K562 (cell line): ENCODE measurements around the gene FAM83B. TPM values are rescaled to one million over a fixed set of nuclear protein-coding genes. Genes with fewer than 3 reads are reported as not detected.

Experiments used
- ATAC-seq: fragments of 200-7000 bp; cut with Tn5 transposase; 3 replicates; pipeline ENCODE4 v1.9.1; 2020; ENCODE audit warnings: moderate library complexity
- BruUV-seq: library from RNA; stranded (reverse); fragments of 400-500 nt; replicated peaks from 2 replicates; lab custom pipeline; 2021; lab: Mats Ljungman, UMichigan
- CTCF ChIA-PET: fragments of 300-600 bp; formaldehyde crosslinking; extraction: SDS; loops from one replicate; lab custom pipeline; 2021; ENCODE audit warnings: low intra/inter-chr PET ratio; lab: Yijun Ruan, JAX
- POLR2A ChIA-PET: fragments of 300-600, 350-650 bp; sonication (Branson Sonifier 250); formaldehyde crosslinking; extraction: SDS; loops from one replicate; lab custom pipeline; 2021; ENCODE audit warnings: antibody characterized with exemption, inconsistent platforms; lab: Yijun Ruan, JAX
- DNase-seq, 4 experiments: peaks; one replicate each; pipeline versions ENCODE4 v3.0.0 to v3.0.0-alpha.2; 2011 to 2018; ENCODE audit warnings: low spot score in 3 of 4, mixed read lengths in 3 of 4; ENCODE audit errors: extremely low read depth in 1 of 4
- FAIRE-seq: peaks from 2 replicates; lab custom pipeline; 2011; peaks lifted over from hg19 to GRCh38; lab: Jason Lieb, UNC
- H2AFZ ChIP-seq: 2 replicates; pipeline ENCODE4 v1.6.0; 2011; ENCODE audit warnings: low read depth, low read length, control low read depth, inconsistent platforms
- H3K27ac ChIP-seq: fragments of 200-600 bp; 3 replicates; pipeline ENCODE4 v1.8.0; 2011; ENCODE audit warnings: low read depth, mild to moderate bottlenecking, control low read depth, inconsistent platforms, low read length, moderate library complexity, mixed read lengths; ENCODE audit errors: extremely low read depth
- H3K27me3 ChIP-seq, 2 experiments: fragments of 300-600 bp in 1 of 2; 2 replicates in 1 of 2; 3 replicates in 1 of 2; pipeline versions ENCODE4 v1.6.0 to v1.8.0; 2011; ENCODE audit warnings: inconsistent platforms in 2 of 2, low read length in 2 of 2, mild to moderate bottlenecking in 1 of 2, mixed read lengths in 1 of 2, moderate library complexity in 1 of 2; ENCODE audit not compliant: control insufficient read depth in 2 of 2, insufficient read depth in 2 of 2
- H3K36me3 ChIP-seq: fragments of 300-600 bp; 3 replicates; pipeline ENCODE4 v1.8.0; 2011; ENCODE audit warnings: mild to moderate bottlenecking, low read length, inconsistent platforms; ENCODE audit not compliant: control insufficient read depth, insufficient read depth
- H3K4me1 ChIP-seq, 2 experiments: fragments of 200-600 bp in 1 of 2; replicated peaks in 1 of 2; 2 replicates in 1 of 2; 3 replicates in 1 of 2; pipeline versions ENCODE4 v1.5.1 to v1.8.0; 2011; ENCODE audit warnings: inconsistent platforms in 2 of 2, low read length in 2 of 2, mild to moderate bottlenecking in 1 of 2, mixed read lengths in 1 of 2, moderate library complexity in 1 of 2; ENCODE audit not compliant: control insufficient read depth in 2 of 2, insufficient read depth in 2 of 2
- H3K4me2 ChIP-seq: 2 replicates; pipeline ENCODE4 v1.6.1; 2011; ENCODE audit warnings: low read length, control low read depth, inconsistent platforms, mixed read lengths; ENCODE audit not compliant: insufficient read depth
- H3K4me3 ChIP-seq: fragments of 200-600 bp; sonication (generic), shearing (Covaris generic); 2 replicates; pipeline ENCODE4 v1.5.1; 2016; ENCODE audit warnings: control low read depth, inconsistent platforms
- H3K79me2 ChIP-seq: fragments of 200-600 bp; 3 replicates; pipeline ENCODE4 v1.8.0; 2011; ENCODE audit warnings: low read length, inconsistent platforms; ENCODE audit not compliant: control insufficient read depth, insufficient read depth
- H3K9ac ChIP-seq, 2 experiments: 2 replicates each; pipeline versions ENCODE4 v1.6.0 to v1.6.1; 2011; ENCODE audit warnings: low read depth in 2 of 2, low read length in 2 of 2, control low read depth in 1 of 2, inconsistent platforms in 1 of 2, mild to moderate bottlenecking in 1 of 2, mixed read lengths in 1 of 2; ENCODE audit not compliant: insufficient read depth in 1 of 2
- H3K9me1 ChIP-seq: one replicate; pipeline ENCODE4 v1.6.0; 2011; ENCODE audit warnings: inconsistent platforms, mild to moderate bottlenecking, low read length, moderate library complexity; ENCODE audit not compliant: control insufficient read depth, insufficient read depth
- H3K9me3 ChIP-seq: replicated peaks from 2 replicates; pipeline ENCODE4 v1.5.1; 2011; ENCODE audit warnings: low read depth, low read length, inconsistent platforms; ENCODE audit not compliant: control insufficient read depth, insufficient read depth
- H4K20me1 ChIP-seq: replicated peaks from 2 replicates; pipeline ENCODE4 v1.6.1; 2011; ENCODE audit warnings: low read length, inconsistent platforms, mixed read lengths; ENCODE audit not compliant: control insufficient read depth, insufficient read depth
- CREB3L1 ChIP-seq: fragments of 450-650 bp; IDR thresholded peaks from 2 replicates; pipeline ENCODE4 v1.6.1; 2014; ENCODE audit warnings: low read depth, mild to moderate bottlenecking, moderate library complexity, borderline replicate concordance
- DEAF1 ChIP-seq: fragments of 450-650 bp; formaldehyde crosslinking; IDR thresholded peaks from 2 replicates; pipeline ENCODE4 v1.4.0; 2020; ENCODE audit warnings: mild to moderate bottlenecking, moderate library complexity
- FOS ChIP-seq: IDR thresholded peaks from 3 replicates; pipeline ENCODE4 v1.6.1; 2011; ENCODE audit not compliant: insufficient read length; ENCODE audit errors: extremely low read depth
- GATAD2B ChIP-seq: fragments of 450-650 bp; IDR thresholded peaks from 2 replicates; pipeline ENCODE4 v1.6.1; 2017; ENCODE audit warnings: mild to moderate bottlenecking, borderline replicate concordance
- GTF2E2 ChIP-seq: fragments of 200-800 bp; sonication (Bioruptor generic); IDR thresholded peaks from 2 replicates; pipeline ENCODE4 v1.6.1; 2016; ENCODE audit warnings: missing genetic modification characterization, missing compliant biosample characterization
- MCM7 ChIP-seq, 2 experiments: fragments of 450-650 bp; IDR thresholded peaks; 2 replicates each; pipeline ENCODE4 v1.6.1; 2016 to 2018
- MED1 ChIP-seq: sonication (generic); formaldehyde crosslinking; IDR thresholded peaks from 2 replicates; pipeline ENCODE4 v1.8.1; 2023; ENCODE audit warnings: missing genetic modification reagents, borderline replicate concordance
- MLX ChIP-seq, 2 experiments: fragments of 450-650 bp in 1 of 2; sonication (generic) in 1 of 2; formaldehyde crosslinking; conservative IDR thresholded peaks; 2 replicates each; pipeline versions ENCODE4 v1.4.0 to v1.8.1; 2020 to 2022; ENCODE audit warnings: mild to moderate bottlenecking in 1 of 2, missing genetic modification reagents in 1 of 2
- OTX1 ChIP-seq: fragments of 450-650 bp; formaldehyde crosslinking; IDR thresholded peaks from 2 replicates; pipeline ENCODE4 v1.4.0; 2022; ENCODE audit warnings: mild to moderate bottlenecking
- PBX2 ChIP-seq, 2 experiments: IDR thresholded peaks in 1 of 2; conservative IDR thresholded peaks in 1 of 2; 2 replicates each; pipeline ENCODE4 v1.6.1; 2016; ENCODE audit warnings: low read depth in 2 of 2, mild to moderate bottlenecking in 1 of 2, missing compliant biosample characterization in 1 of 2, missing genetic modification characterization in 1 of 2, moderate library complexity in 1 of 2
- PHB ChIP-seq: fragments of 250-450 bp; sonication (Bioruptor Pico); IDR thresholded peaks from 2 replicates; pipeline ENCODE4 v1.5.0; 2021
- SAP30 ChIP-seq: fragments of 200-600 bp; sonication (generic); IDR thresholded peaks from 2 replicates; pipeline ENCODE4 v1.6.1; 2012; ENCODE audit warnings: borderline replicate concordance, low read depth, mild to moderate bottlenecking, moderate library complexity, low read length, control low read depth, inconsistent platforms; ENCODE audit not compliant: insufficient read depth, poor library complexity, severe bottlenecking
- THRAP3 ChIP-seq: fragments of 450-650 bp; IDR thresholded peaks from 2 replicates; pipeline ENCODE4 v1.6.1; 2016; ENCODE audit warnings: mild to moderate bottlenecking, inconsistent platforms, borderline replicate concordance
- ZBTB8A ChIP-seq: fragments of 450-650 bp; IDR thresholded peaks from 2 replicates; pipeline ENCODE4 v1.6.1; 2018; ENCODE audit warnings: mild to moderate bottlenecking, moderate library complexity; ENCODE audit not compliant: partially characterized antibody
- ZSCAN29 ChIP-seq: fragments of 450-650 bp; IDR thresholded peaks from 2 replicates; pipeline ENCODE4 v1.6.1; 2017
- WGBS: fragments of 100-300 bp; shearing (Covaris generic); methylation state at CpG from one replicate; pipeline ENCODE4 v1.1.6; 2016; ENCODE audit warnings: low coverage, mixed read lengths; ENCODE audit not compliant: insufficient coverage; ENCODE audit errors: missing lambda C conversion rate; 5-methylcytosine and 5-hydroxymethylcytosine counted together
- in situ Hi-C: fragments of 300-500 bp; cut with MboI; formaldehyde crosslinking; loops from 4 replicates; pipeline ENCODE4 v1.15.0; 2018; ENCODE audit warnings: inconsistent platforms, mixed read lengths
- intact Hi-C: fragments of 100-400 bp; cut with micrococcal nuclease; formaldehyde crosslinking; loops from 2 replicates; pipeline ENCODE4 v1.14.2; 2022
- polyA plus RNA-seq, 8 experiments: library from polyadenylated mRNA; depleted of rRNA in 4 of 8; stranded (reverse) in 5 of 8; unstranded in 3 of 8; fragments of >200 nt; fragmentation: Nextera tagmentation in 2 of 8; fragmentation: Illumina TruSeq in 1 of 8; extraction: Ambion mirVana in 2 of 8; extraction: Trizol in 1 of 8; gene quantifications; 2 replicates each; pipeline versions ENCODE4 v1.2.1 to v1.2.3, GENCODE V29; 2011 to 2014; ENCODE audit warnings: inconsistent platforms in 1 of 8, missing spikeins in 1 of 8
- total RNA-seq, 7 experiments: library from RNA; depleted of rRNA in 6 of 7; stranded (reverse); fragments of >200 nt in 6 of 7; fragmentation: Illumina TruSeq in 2 of 7; extraction: Trizol in 2 of 7; gene quantifications; 2 replicates each; pipeline versions ENCODE4 v1.2.1 to v1.2.3, GENCODE V29; 2011 to 2021; ENCODE audit warnings: low replicate concordance in 1 of 7

Gene FAM83B
- total and polyA plus RNA-seq, 9 of the 15 experiments (the other 6 are each of a cell fraction or from before 2014, with no cell fraction given): not detected

- FAIRE-seq (no peak), DNase-seq (no peak), ATAC-seq (no peak)
- POLR2A ChIA-PET: no interaction called here
- no peak overlapping the region for H3K9ac ChIP-seq
- WGBS: 5% methylated on average over 4 of the region's 4 CpGs
- no peaks in the 10 kb centered on the region for H3K4me1 ChIP-seq
- TF ChIP-seq DEAF1 (CRISPR knock-in tag): no peak
- TF ChIP-seq PBX2 (CRISPR knock-in tag; IDR thresholded peaks at IDR 0.05; ENCODE audit: low read depth): no peak
- no peak for TF ChIP-seq PBX2 (tag; conservative IDR thresholded peaks at IDR 0.05; ENCODE audit: low read depth)
- no peak for TF ChIP-seq PHB (CRISPR knock-in tag)
- no peak for TF ChIP-seq CREB3L1
- TF ChIP-seq SAP30: no peak
- TF ChIP-seq GTF2E2 (tag): no peak
- TF ChIP-seq ZBTB8A: no peak
- no peak for TF ChIP-seq GATAD2B
- TF ChIP-seq ZSCAN29: no peak
- no peak for TF ChIP-seq FOS
- no peak for TF ChIP-seq MLX (CRISPR knock-in tag; conservative IDR thresholded peaks at IDR 0.05)
- TF ChIP-seq OTX1 (CRISPR knock-in tag): no peak
- TF ChIP-seq MCM7 (IDR thresholded peaks at IDR 0.05): no peak
- TF ChIP-seq THRAP3: no peak
- no peak for TF ChIP-seq MED1 (CRISPR knock-in tag)
- CTCF ChIA-PET: no interaction called here
- no peak overlapping the region for H3K4me2 ChIP-seq
- in situ Hi-C loops: no loop called here
- H3K4me3 ChIP-seq: no peak overlapping the region
- no peak overlapping the region for H2AFZ ChIP-seq
- H3K36me3 ChIP-seq: no peaks in the 10 kb centered on the region
- H3K27me3 ChIP-seq: no peaks in the 10 kb centered on the region
- no peaks in the 10 kb centered on the region for H3K9me3 ChIP-seq
- BruUV-seq: no TSS peak
- no peaks in the 10 kb centered on the region for H3K79me2 ChIP-seq
- no peaks in the 10 kb centered on the region for H3K9me1 ChIP-seq
- H4K20me1 ChIP-seq: no peaks in the 10 kb centered on the region
- intact Hi-C loops: no loop called here
- H3K27ac ChIP-seq: no peak overlapping the region
Measured at GRCh38 chr6:54800050-54800600, 46.4 kb upstream of the FAM83B start.
